H9 (cell line): ENCODE measurements around the gene GPR150. TPM values are rescaled to one million over a fixed set of nuclear protein-coding genes. Genes with fewer than 3 reads are reported as not detected.

Experiments
- DNase-seq: peaks from one replicate; pipeline ENCODE4 v3.0.0-alpha.2; 2017
- H2AFZ ChIP-seq: one replicate; pipeline ENCODE4 v1.6.1; 2013; ENCODE audit warnings: mild to moderate bottlenecking, low read length, control low read depth, moderate library complexity
- H2AK5ac ChIP-seq: 2 replicates; pipeline ENCODE4 v1.6.1; 2013; ENCODE audit warnings: low read length, control low read depth, mixed read lengths; ENCODE audit not compliant: insufficient read length
- H2BK120ac ChIP-seq: one replicate; pipeline ENCODE4 v1.6.1; 2013; ENCODE audit warnings: low read depth, mild to moderate bottlenecking, low read length, control low read depth, inconsistent platforms; ENCODE audit not compliant: poor library complexity, severe bottlenecking
- H2BK12ac ChIP-seq: 2 replicates; pipeline ENCODE4 v1.6.1; 2013; ENCODE audit warnings: low read length, control low read depth, mixed read lengths, low read depth; ENCODE audit not compliant: insufficient read length
- H2BK15ac ChIP-seq: 2 replicates; pipeline ENCODE4 v1.6.1; 2013; ENCODE audit warnings: low read depth, low read length, control low read depth
- H2BK20ac ChIP-seq: one replicate; pipeline ENCODE4 v1.6.1; 2013; ENCODE audit warnings: low read depth, mild to moderate bottlenecking, low read length, control low read depth, inconsistent platforms; ENCODE audit not compliant: poor library complexity, severe bottlenecking
- H2BK5ac ChIP-seq: 2 replicates; pipeline ENCODE4 v1.6.1; 2013; ENCODE audit warnings: low read length, control low read depth, mixed read lengths; ENCODE audit not compliant: insufficient read length
- H3K14ac ChIP-seq: 2 replicates; pipeline ENCODE4 v1.6.1; 2013; ENCODE audit warnings: low read length, control low read depth; ENCODE audit not compliant: insufficient read depth
- H3K18ac ChIP-seq: 2 replicates; pipeline ENCODE4 v1.6.1; 2013; ENCODE audit warnings: low read depth, mild to moderate bottlenecking, mixed read lengths, low read length, control low read depth; ENCODE audit not compliant: insufficient read length
- H3K23ac ChIP-seq: 2 replicates; pipeline ENCODE4 v1.6.1; 2013; ENCODE audit warnings: low read length, control low read depth, mixed read lengths, low read depth; ENCODE audit not compliant: insufficient read length
- H3K23me2 ChIP-seq: 2 replicates; pipeline ENCODE4 v1.6.1; 2013; ENCODE audit warnings: low read depth, mild to moderate bottlenecking, mixed read lengths, low read length, control low read depth; ENCODE audit not compliant: insufficient read length, poor library complexity, severe bottlenecking
- H3K27ac ChIP-seq: 2 replicates; pipeline ENCODE4 v1.5.1; 2013; ENCODE audit warnings: low read length, control low read depth, mixed read lengths, low read depth; ENCODE audit not compliant: insufficient read length
- H3K27me3 ChIP-seq: 2 replicates; pipeline ENCODE4 v1.6.1; 2013; ENCODE audit warnings: low read length, control low read depth, inconsistent platforms; ENCODE audit not compliant: insufficient read depth
- H3K4ac ChIP-seq: 2 replicates; pipeline ENCODE4 v1.6.1; 2013; ENCODE audit warnings: low read depth, mild to moderate bottlenecking, control low read depth, inconsistent platforms, low read length, moderate library complexity
- H3K4me1 ChIP-seq: 2 replicates; pipeline ENCODE4 v1.6.1; 2013; ENCODE audit warnings: low read length, control low read depth, inconsistent platforms; ENCODE audit not compliant: insufficient read depth
- H3K4me2 ChIP-seq: 2 replicates; pipeline ENCODE4 v1.6.1; 2013; ENCODE audit warnings: low read length, control low read depth, mixed read lengths; ENCODE audit not compliant: insufficient read length, insufficient read depth
- H3K56ac ChIP-seq: 2 replicates; pipeline ENCODE4 v1.6.1; 2013; ENCODE audit warnings: low read depth, mild to moderate bottlenecking, mixed read lengths, low read length, control low read depth; ENCODE audit not compliant: insufficient read length
- H3K79me1 ChIP-seq: 2 replicates; pipeline ENCODE4 v1.6.1; 2013; ENCODE audit warnings: low read depth, mild to moderate bottlenecking, moderate library complexity, low read length, control low read depth, inconsistent platforms; ENCODE audit not compliant: insufficient read depth, poor library complexity, severe bottlenecking
- H3K79me2 ChIP-seq: 2 replicates; pipeline ENCODE4 v1.6.1; 2013; ENCODE audit warnings: low read length, control low read depth, inconsistent platforms; ENCODE audit not compliant: insufficient read depth
- H3K9ac ChIP-seq: 2 replicates; pipeline ENCODE4 v1.6.1; 2013; ENCODE audit warnings: low read length, control low read depth, mixed read lengths; ENCODE audit not compliant: insufficient read length; ENCODE audit errors: extremely low read depth
- H3K9me3 ChIP-seq: one replicate; pipeline ENCODE4 v1.6.1; 2013; ENCODE audit warnings: low read depth, low read length, inconsistent platforms; ENCODE audit not compliant: control insufficient read depth
- H3T11ph ChIP-seq: one replicate; pipeline ENCODE4 v1.6.1; 2013; ENCODE audit warnings: mild to moderate bottlenecking, low read length, control low read depth, inconsistent platforms
- H4K20me1 ChIP-seq: one replicate; pipeline ENCODE4 v1.6.1; 2013; ENCODE audit not compliant: control insufficient read depth, insufficient read length, insufficient read depth
- H4K5ac ChIP-seq: 2 replicates; pipeline ENCODE4 v1.6.1; 2013; ENCODE audit warnings: low read depth, mild to moderate bottlenecking, mixed read lengths, low read length, control low read depth; ENCODE audit not compliant: insufficient read length
- H4K8ac ChIP-seq: replicated peaks from 2 replicates; pipeline ENCODE4 v1.6.1; 2013; ENCODE audit warnings: low read length, control low read depth, mixed read lengths, low read depth; ENCODE audit not compliant: insufficient read length
- H4K91ac ChIP-seq: 2 replicates; pipeline ENCODE4 v1.6.1; 2013; ENCODE audit warnings: low read depth, mild to moderate bottlenecking, moderate library complexity, mixed read lengths, low read length, control low read depth; ENCODE audit not compliant: insufficient read length
- H3K27ac Mint-ChIP-seq, 3 experiments: 2 replicates in 2 of 3; 3 replicates in 1 of 3; pipeline ENCODE4 v1.8.0; 2020 to 2021; ENCODE audit warnings: mixed read lengths in 3 of 3, mild to moderate bottlenecking in 1 of 3, moderate library complexity in 1 of 3
- H3K27me3 Mint-ChIP-seq: 2 replicates; pipeline ENCODE4 v1.8.0; 2021; ENCODE audit warnings: low read depth, mild to moderate bottlenecking, moderate library complexity, mixed read lengths
- H3K36me3 Mint-ChIP-seq, 3 experiments: 2 replicates in 2 of 3; 3 replicates in 1 of 3; pipeline ENCODE4 v1.8.0; 2020 to 2021; ENCODE audit warnings: low read depth in 3 of 3, mixed read lengths in 3 of 3; ENCODE audit not compliant: insufficient read depth in 1 of 3
- H3K4me1 Mint-ChIP-seq, 2 experiments: 2 replicates each; pipeline ENCODE4 v1.8.0; 2020; ENCODE audit warnings: mixed read lengths in 2 of 2
- H3K4me3 Mint-ChIP-seq, 2 experiments: 2 replicates in 1 of 2; 3 replicates in 1 of 2; pipeline ENCODE4 v1.8.0; 2020 to 2021; ENCODE audit warnings: mild to moderate bottlenecking in 2 of 2, mixed read lengths in 2 of 2, moderate library complexity in 1 of 2
- H3K9me3 Mint-ChIP-seq, 2 experiments: 2 replicates in 1 of 2; 3 replicates in 1 of 2; pipeline ENCODE4 v1.8.0; 2020; ENCODE audit warnings: mild to moderate bottlenecking in 2 of 2, mixed read lengths in 2 of 2, moderate library complexity in 1 of 2
- CTCF ChIP-seq: fragments of 200-600 bp; sonication (generic); conservative IDR thresholded peaks from 3 replicates; pipeline ENCODE4 v1.8.0; 2021; ENCODE audit warnings: antibody characterized with exemption, mild to moderate bottlenecking
- WGBS: extraction: QIAGEN DNeasy Blood & Tissue Kit; methylation state at CpG from one replicate; pipeline ENCODE4 v1.1.7; 2013; ENCODE audit warnings: missing lambda C conversion rate, low lambda C conversion rate, mixed read lengths; ENCODE audit not compliant: insufficient read length; ENCODE audit errors: extremely low coverage; 5-methylcytosine and 5-hydroxymethylcytosine counted together
- total RNA-seq: library from RNA; stranded (reverse); gene quantifications from 2 replicates; pipeline ENCODE4 v1.2.1, GENCODE V29; 2021

The GPR150 gene
- total RNA-seq, 1 experiment from 2014 or later = not detected

- peaks cover 0 to 6% of the 10 kb centered on the region in 2 experiments; a peak in 1 of 4 replicates for H3K4me1 Mint-ChIP-seq
- Histone ChIP-seq H4K8ac (no peak overlapping the region), H4K91ac (no peak overlapping the region), H4K20me1 (no peaks in the 10 kb centered on the region), H3K9me3 (peaks cover 20% of the 10 kb centered on the region), H2BK120ac (no peak overlapping the region), H3K23ac (no peak overlapping the region), H4K5ac (no peak overlapping the region), H3K79me1 (no peaks in the 10 kb centered on the region), H3K14ac (no peak overlapping the region), H3K56ac (no peak overlapping the region), H3K27me3 (no peaks in the 10 kb centered on the region; the same call in 1 of the 2 replicates), H3T11ph (no peak overlapping the region), H2AK5ac (no peak overlapping the region), H3K18ac (no peak overlapping the region), H2BK20ac (no peak overlapping the region), H2AFZ (no peak overlapping the region), H2BK5ac (no peak overlapping the region), H3K23me2 (no peaks in the 10 kb centered on the region), H3K9ac (no peak overlapping the region), H3K4ac (no peak overlapping the region), H2BK15ac (no peak overlapping the region), H2BK12ac (no peak overlapping the region), H3K27ac (no peak overlapping the region), H3K79me2 (no peaks in the 10 kb centered on the region), H3K4me1 (no peaks in the 10 kb centered on the region), H3K4me2 (no peak overlapping the region)
- DNase-seq = no peak
- H3K27me3 Mint-ChIP-seq = peaks cover 17% of the 10 kb centered on the region
- H3K9me3 Mint-ChIP-seq = peaks cover 26 to 28% of the 10 kb centered on the region in 2 experiments
- H3K27ac Mint-ChIP-seq = no peak overlapping the region; a peak in 1 of 7 replicates
- WGBS = no CpG with 5 or more reads among the region's 4 CpGs
- peaks cover 16 to 30% (median 20%) of the 10 kb centered on the region in 3 experiments for H3K36me3 Mint-ChIP-seq
- no peak for TF ChIP-seq CTCF
- H3K4me3 Mint-ChIP-seq = no peak overlapping the region
Measured at GRCh38 chr5:95627971-95628810, 8.3 kb downstream of the GPR150 start.
